Neural progenitor cell (in vitro differentiated cells): ENCODE results near the gene ASTN2. TPM values are rescaled to one million over a fixed set of nuclear protein-coding genes. Genes with fewer than 3 reads are reported as not detected.

ENCODE experiments used
- DNase-seq: peaks from one replicate; pipeline ENCODE4 v3.0.0-alpha.2; 2016; ENCODE audit warnings: low spot score
- H2AFZ ChIP-seq: fragments of 200-600 bp; sonication (generic); replicated peaks from 2 replicates; pipeline ENCODE4 v1.6.1; 2016; ENCODE audit warnings: antibody characterized with exemption
- H3F3A ChIP-seq: fragments of 200-600 bp; sonication (generic); 2 replicates; pipeline ENCODE4 v1.6.1; 2016; ENCODE audit warnings: antibody characterized with exemption, low read depth
- H3K27ac ChIP-seq: fragments of 200-600 bp; sonication (generic); 2 replicates; pipeline ENCODE4 v1.5.1; 2016; ENCODE audit warnings: mild to moderate bottlenecking
- H3K27me3 ChIP-seq: fragments of 200-600 bp; sonication (generic); 2 replicates; pipeline ENCODE4 v1.6.1; 2016; ENCODE audit warnings: mild to moderate bottlenecking, moderate library complexity
- H3K36me3 ChIP-seq: fragments of 200-600 bp; sonication (generic); 2 replicates; pipeline ENCODE4 v1.5.1; 2016
- H3K4me1 ChIP-seq: fragments of 200-600 bp; sonication (generic); 2 replicates; pipeline ENCODE4 v1.6.1; 2016; ENCODE audit warnings: mixed run types
- H3K4me2 ChIP-seq: fragments of 200-600 bp; sonication (generic); 2 replicates; pipeline ENCODE4 v1.6.1; 2016
- H3K4me3 ChIP-seq: fragments of 200-600 bp; sonication (generic); 2 replicates; pipeline ENCODE4 v1.5.1; 2016
- H3K79me2 ChIP-seq: fragments of 200-600 bp; sonication (generic); 2 replicates; pipeline ENCODE4 v1.6.1; 2016; ENCODE audit warnings: low read depth
- H3K9ac ChIP-seq: fragments of 200-600 bp; sonication (generic); 2 replicates; pipeline ENCODE4 v1.6.1; 2016
- H3K9me3 ChIP-seq: fragments of 200-600 bp; sonication (generic); 2 replicates; pipeline ENCODE4 v1.5.1; 2016; ENCODE audit warnings: low read depth
- H4K20me1 ChIP-seq: fragments of 200-600 bp; sonication (generic); 2 replicates; pipeline ENCODE4 v1.6.1; 2016; ENCODE audit warnings: low read depth
- H3K27ac Mint-ChIP-seq: 3 replicates; pipeline ENCODE4 v1.8.0; 2021; ENCODE audit warnings: mixed read lengths
- H3K27me3 Mint-ChIP-seq: 2 replicates; pipeline ENCODE4 v1.8.0; 2022; ENCODE audit warnings: low read depth, mild to moderate bottlenecking, inconsistent platforms, moderate library complexity, mixed read lengths; ENCODE audit not compliant: insufficient read depth
- H3K36me3 Mint-ChIP-seq: 3 replicates; pipeline ENCODE4 v1.8.0; 2021; ENCODE audit warnings: mixed read lengths
- H3K4me1 Mint-ChIP-seq: 3 replicates; pipeline ENCODE4 v1.8.0; 2021; ENCODE audit warnings: mixed read lengths
- H3K4me3 Mint-ChIP-seq: 3 replicates; pipeline ENCODE4 v1.8.0; 2021; ENCODE audit warnings: mild to moderate bottlenecking, moderate library complexity, mixed read lengths
- H3K9me3 Mint-ChIP-seq: 3 replicates; pipeline ENCODE4 v1.8.0; 2020; ENCODE audit warnings: mixed read lengths
- EZH2 ChIP-seq: fragments of 200-600 bp; sonication (generic); IDR thresholded peaks from 2 replicates; pipeline ENCODE4 v1.6.1; 2017; ENCODE audit warnings: antibody characterized with exemption, mild to moderate bottlenecking, moderate library complexity
- EZH2phosphoT487 ChIP-seq: fragments of 200-600 bp; sonication (generic); IDR thresholded peaks from 2 replicates; pipeline ENCODE4 v1.6.1; 2017; ENCODE audit warnings: antibody characterized with exemption
- total RNA-seq: library from RNA; depleted of rRNA; stranded (reverse); fragments of >200 nt; gene quantifications from 2 replicates; pipeline ENCODE4 v1.2.3, GENCODE V29; 2015; ENCODE audit warnings: low replicate concordance
- TF ChIP-seq, protein P1 (sequence below): fragments of 200-600 bp; sonication (generic); IDR thresholded peaks from 2 replicates; pipeline ENCODE4 v1.5.1; 2017; ENCODE audit warnings: antibody characterized with exemption, mild to moderate bottlenecking

ASTN2 gene
- total RNA-seq, 1 donor from 2014 or later = 8.0 TPM

GRCh38 chr9:117290856-117291622, 123.8 kb downstream of the ASTN2 start:
- DNase-seq = no peak
- no peaks in the 10 kb centered on the region for H3K36me3 Mint-ChIP-seq

DNA sequence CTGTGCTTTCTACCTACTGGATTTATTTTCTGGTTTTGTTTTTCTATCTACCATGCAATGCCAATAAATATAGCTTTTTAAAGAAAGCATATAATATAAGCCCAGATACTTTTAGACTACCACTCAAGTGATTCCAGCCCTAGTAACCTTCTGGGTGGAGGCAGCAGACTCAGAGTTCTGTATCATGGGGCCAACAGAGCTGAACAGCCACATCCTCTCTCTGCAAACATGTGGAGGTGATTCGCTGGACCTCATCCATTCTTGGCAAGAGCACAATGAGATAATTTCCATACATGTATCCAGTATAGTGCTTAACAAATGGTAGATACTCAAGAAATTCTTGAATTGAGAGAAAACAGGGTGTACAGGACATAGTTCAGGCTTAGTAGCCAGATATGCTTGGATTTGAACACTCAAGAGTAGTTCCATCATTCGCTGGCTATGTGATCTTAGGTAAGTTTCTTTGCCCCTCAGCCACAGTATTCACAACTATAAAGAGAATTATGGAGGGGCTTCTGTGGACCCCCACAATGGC, 124.5 kb downstream of the ASTN2 start:
- Histone ChIP-seq H3K9me3 (no peaks in the 10 kb centered on the region), H3K4me3 (no peak overlapping the region), H2AFZ (no peak overlapping the region), H3K9ac (no peak overlapping the region), H3K27me3 (no peaks in the 10 kb centered on the region), H3F3A (no peaks in the 10 kb centered on the region), H3K36me3 (no peaks in the 10 kb centered on the region), H3K4me1 (peaks cover 7% of the 10 kb centered on the region), H3K4me2 (no peak overlapping the region), H4K20me1 (no peaks in the 10 kb centered on the region), H3K27ac (no peak overlapping the region), H3K79me2 (no peaks in the 10 kb centered on the region)
- Mint-ChIP-seq H3K4me1 (peaks cover 6% of the 10 kb centered on the region), H3K27me3 (peaks cover 5% of the 10 kb centered on the region), H3K9me3 (peaks cover 2% of the 10 kb centered on the region), H3K27ac (no peak overlapping the region), H3K36me3 (no peaks in the 10 kb centered on the region), H3K4me3 (no peak overlapping the region)
- DNase-seq = no peak
- TF ChIP-seq EZH2phosphoT487 = no peak
- no peak for TF ChIP-seq EZH2
- TF ChIP-seq, protein P1, sequence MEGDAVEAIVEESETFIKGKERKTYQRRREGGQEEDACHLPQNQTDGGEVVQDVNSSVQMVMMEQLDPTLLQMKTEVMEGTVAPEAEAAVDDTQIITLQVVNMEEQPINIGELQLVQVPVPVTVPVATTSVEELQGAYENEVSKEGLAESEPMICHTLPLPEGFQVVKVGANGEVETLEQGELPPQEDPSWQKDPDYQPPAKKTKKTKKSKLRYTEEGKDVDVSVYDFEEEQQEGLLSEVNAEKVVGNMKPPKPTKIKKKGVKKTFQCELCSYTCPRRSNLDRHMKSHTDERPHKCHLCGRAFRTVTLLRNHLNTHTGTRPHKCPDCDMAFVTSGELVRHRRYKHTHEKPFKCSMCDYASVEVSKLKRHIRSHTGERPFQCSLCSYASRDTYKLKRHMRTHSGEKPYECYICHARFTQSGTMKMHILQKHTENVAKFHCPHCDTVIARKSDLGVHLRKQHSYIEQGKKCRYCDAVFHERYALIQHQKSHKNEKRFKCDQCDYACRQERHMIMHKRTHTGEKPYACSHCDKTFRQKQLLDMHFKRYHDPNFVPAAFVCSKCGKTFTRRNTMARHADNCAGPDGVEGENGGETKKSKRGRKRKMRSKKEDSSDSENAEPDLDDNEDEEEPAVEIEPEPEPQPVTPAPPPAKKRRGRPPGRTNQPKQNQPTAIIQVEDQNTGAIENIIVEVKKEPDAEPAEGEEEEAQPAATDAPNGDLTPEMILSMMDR = no peak

More at GRCh38 chr9:117290856-117291622, 123.8 kb downstream of the ASTN2 start:
- peaks cover 7% of the 10 kb centered on the region for H3K4me1 ChIP-seq
- H4K20me1 ChIP-seq = no peaks in the 10 kb centered on the region
- Mint-ChIP-seq H3K27me3 (peaks cover 5% of the 10 kb centered on the region), H3K4me3 (no peak overlapping the region), H3K9me3 (peaks cover 2% of the 10 kb centered on the region), H3K27ac (no peak overlapping the region), H3K4me1 (peaks cover 6% of the 10 kb centered on the region)
- H3F3A ChIP-seq = no peaks in the 10 kb centered on the region
- no peaks in the 10 kb centered on the region for H3K36me3 ChIP-seq
- H3K27me3 ChIP-seq = no peaks in the 10 kb centered on the region
- TF ChIP-seq EZH2phosphoT487 = no peak
- no peak for TF ChIP-seq EZH2
- TF ChIP-seq, protein P1 = no peak
- H3K79me2 ChIP-seq = no peaks in the 10 kb centered on the region
- H3K4me2 ChIP-seq = no peak overlapping the region
- no peaks in the 10 kb centered on the region for H3K9me3 ChIP-seq
- H3K27ac ChIP-seq = no peak overlapping the region
- H3K9ac ChIP-seq = no peak overlapping the region
- no peak overlapping the region for H3K4me3 ChIP-seq
- no peak overlapping the region for H2AFZ ChIP-seq

DNA sequence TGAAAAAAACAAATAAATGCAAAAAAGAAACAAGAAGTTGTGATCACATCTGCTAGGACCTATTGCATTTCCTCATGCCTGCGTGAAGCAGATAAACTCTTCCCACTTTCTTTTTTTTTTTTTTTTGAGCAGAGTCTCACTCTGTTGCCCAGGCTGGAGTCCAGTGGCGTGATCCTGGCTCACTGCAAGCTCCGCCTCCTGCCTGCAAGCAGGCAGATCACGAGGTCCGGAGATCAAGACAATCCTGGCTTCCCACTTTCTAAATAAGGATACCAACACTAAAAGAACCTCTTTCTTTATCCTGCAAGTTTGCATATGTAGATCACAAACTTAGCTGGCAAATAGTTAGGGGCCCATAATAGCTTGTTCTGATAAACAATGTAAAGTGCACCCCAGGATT, 128.6 kb downstream of the ASTN2 start:
- H3K4me3 ChIP-seq = no peak overlapping the region
- H3K4me1 ChIP-seq = peaks cover 7% of the 10 kb centered on the region
- H4K20me1 ChIP-seq = no peaks in the 10 kb centered on the region
- H3K4me3 Mint-ChIP-seq = no peak overlapping the region
- H3F3A ChIP-seq = no peaks in the 10 kb centered on the region
- H3K27ac Mint-ChIP-seq = no peak overlapping the region
- no peaks in the 10 kb centered on the region for H3K9me3 ChIP-seq
- no peaks in the 10 kb centered on the region for H3K27me3 Mint-ChIP-seq
- TF ChIP-seq, protein P1 = no peak
- TF ChIP-seq EZH2phosphoT487 (no peak), EZH2 (no peak)
- H3K36me3 Mint-ChIP-seq = no peaks in the 10 kb centered on the region
- no peaks in the 10 kb centered on the region for H3K79me2 ChIP-seq
- H3K9me3 Mint-ChIP-seq = no peaks in the 10 kb centered on the region
- H3K4me1 Mint-ChIP-seq = peaks cover 6% of the 10 kb centered on the region
- H3K27ac ChIP-seq = no peak overlapping the region
- no peak overlapping the region for H2AFZ ChIP-seq
- H3K36me3 ChIP-seq = no peaks in the 10 kb centered on the region
- DNase-seq = no peak
- no peak overlapping the region for H3K4me2 ChIP-seq
- H3K9ac ChIP-seq = no peak overlapping the region
- H3K27me3 ChIP-seq = no peaks in the 10 kb centered on the region
